MM.1S (cell line): ENCODE measurements around the gene MYL2.

Source experiments
- EZH2 ChIP-seq: fragments of 300-600 bp; sonication (generic); optimal IDR thresholded peaks from 2 replicates; pipeline ENCODE3; 2017; ENCODE audit warnings: low read depth, mild to moderate bottlenecking, antibody characterized with exemption, low read length, mixed read lengths
- EZH2phosphoT487 ChIP-seq: fragments of 300-600 bp; sonication (generic); IDR thresholded peaks from 2 replicates; pipeline ENCODE4 v1.6.1; 2018; ENCODE audit warnings: antibody characterized with exemption, low read length
- TF ChIP-seq, protein P1 (sequence below): fragments of 300-600 bp; sonication (generic); IDR thresholded peaks from 2 replicates; pipeline ENCODE4 v1.5.1; 2016; ENCODE audit warnings: antibody characterized with exemption, low read length, mixed read lengths

DNA sequence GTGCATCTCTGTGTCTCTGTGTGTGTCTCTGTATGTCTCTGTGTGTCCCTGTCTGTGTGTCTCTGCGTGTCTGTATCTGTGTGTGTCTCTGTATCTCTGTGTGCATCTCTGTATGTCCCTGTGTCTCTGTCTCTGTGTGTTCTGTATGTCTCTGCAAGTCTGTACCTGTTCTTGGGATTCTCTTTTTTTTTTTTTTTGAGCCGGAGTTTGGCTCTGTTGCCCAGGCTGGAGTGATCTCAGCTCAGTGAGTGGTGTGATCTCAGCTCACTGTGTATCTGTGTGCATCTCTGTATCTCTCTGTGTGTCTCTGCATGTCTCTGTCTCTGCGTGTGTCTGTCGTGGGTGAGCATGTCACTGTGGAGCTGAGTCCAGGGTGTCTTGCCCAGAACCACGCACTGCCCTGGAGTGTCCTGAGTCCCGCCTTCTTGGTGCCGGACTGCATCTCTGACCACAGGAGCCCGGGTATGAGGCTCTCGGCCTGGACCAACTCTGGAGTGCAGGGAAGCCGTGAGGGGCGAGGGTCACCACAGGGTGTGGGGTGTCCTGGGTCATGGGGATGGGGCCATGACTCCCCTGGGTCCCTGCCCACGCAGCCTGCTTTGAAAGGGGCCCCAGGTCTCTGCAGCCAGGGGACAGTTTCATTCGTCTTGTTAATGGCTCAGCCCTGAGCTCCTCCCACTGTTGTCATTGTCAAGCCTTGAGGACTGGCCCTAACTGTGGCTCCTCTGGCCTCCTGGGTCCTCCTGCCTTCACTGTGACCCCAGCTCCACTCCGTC is 11.8 kb downstream of the MYL2 start:
- TF ChIP-seq, protein P1, sequence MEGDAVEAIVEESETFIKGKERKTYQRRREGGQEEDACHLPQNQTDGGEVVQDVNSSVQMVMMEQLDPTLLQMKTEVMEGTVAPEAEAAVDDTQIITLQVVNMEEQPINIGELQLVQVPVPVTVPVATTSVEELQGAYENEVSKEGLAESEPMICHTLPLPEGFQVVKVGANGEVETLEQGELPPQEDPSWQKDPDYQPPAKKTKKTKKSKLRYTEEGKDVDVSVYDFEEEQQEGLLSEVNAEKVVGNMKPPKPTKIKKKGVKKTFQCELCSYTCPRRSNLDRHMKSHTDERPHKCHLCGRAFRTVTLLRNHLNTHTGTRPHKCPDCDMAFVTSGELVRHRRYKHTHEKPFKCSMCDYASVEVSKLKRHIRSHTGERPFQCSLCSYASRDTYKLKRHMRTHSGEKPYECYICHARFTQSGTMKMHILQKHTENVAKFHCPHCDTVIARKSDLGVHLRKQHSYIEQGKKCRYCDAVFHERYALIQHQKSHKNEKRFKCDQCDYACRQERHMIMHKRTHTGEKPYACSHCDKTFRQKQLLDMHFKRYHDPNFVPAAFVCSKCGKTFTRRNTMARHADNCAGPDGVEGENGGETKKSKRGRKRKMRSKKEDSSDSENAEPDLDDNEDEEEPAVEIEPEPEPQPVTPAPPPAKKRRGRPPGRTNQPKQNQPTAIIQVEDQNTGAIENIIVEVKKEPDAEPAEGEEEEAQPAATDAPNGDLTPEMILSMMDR, result no peak
- TF ChIP-seq EZH2 (no peak), EZH2phosphoT487 (no peak)
